ENCODE data around the gene RBM14. TPM values are rescaled to one million over a fixed set of nuclear protein-coding genes. Genes with fewer than 3 reads are reported as not detected.

The RBM14 gene
- total and polyA plus RNA-seq, 9 of the 15 experiments (the other 6 are each of a cell fraction or from before 2014, with no cell fraction given), result 5.5 to 131 (median 42.6) TPM

- no peak for TF ChIP-seq HBP1 (CRISPR knock-in tag; IDR thresholded peaks at IDR 0.05)
Measured at GRCh38 chr11:66589996-66590675, 26.3 kb upstream of the RBM14 start (continued).

- no peak for FAIRE-seq
Measured at GRCh38 chr11:66591175-66591574, 25.3 kb upstream of the RBM14 start.

More at GRCh38 chr11:66591175-66591574, 25.3 kb upstream of the RBM14 start:
- Histone ChIP-seq H3K27ac (ENCODE audit: extremely low read depth, low read depth, low read length) (no peak overlapping the region), H3K4me2 (ENCODE audit: insufficient read depth, low read length) (no peak overlapping the region), H3K9me1 (ENCODE audit: control insufficient read depth, insufficient read depth, low read length) (no peaks in the 10 kb centered on the region), H4K20me1 (replicated peaks; ENCODE audit: control insufficient read depth, insufficient read depth, low read length) (no peaks in the 10 kb centered on the region), H3K79me2 (ENCODE audit: control insufficient read depth, insufficient read depth, low read length) (peaks cover 26% of the 10 kb centered on the region), H3K9ac (ENCODE audit: insufficient read depth in 1 of 2, low read depth in 2 of 2, low read length in 2 of 2) (no peak overlapping the region), H3K9me3 (replicated peaks; ENCODE audit: control insufficient read depth, insufficient read depth, low read depth, low read length) (no peaks in the 10 kb centered on the region), H2AFZ (ENCODE audit: low read depth, low read length) (no peak overlapping the region), H3K4me1 (replicated peaks in 1 of 2; ENCODE audit: control insufficient read depth in 2 of 2, insufficient read depth in 2 of 2, low read length in 2 of 2) (peaks cover 32 to 45% of the 10 kb centered on the region in 2 experiments), H3K27me3 (ENCODE audit: control insufficient read depth in 2 of 2, insufficient read depth in 2 of 2, low read length in 2 of 2) (peaks cover 0 to 4% of the 10 kb centered on the region in 2 experiments; a peak in 1 of 5 replicates), H3K4me3 (no peak overlapping the region), H3K36me3 (ENCODE audit: control insufficient read depth, insufficient read depth, low read length) (peaks cover 4% of the 10 kb centered on the region; the same call in 1 of the 3 replicates)
- CTCF ChIA-PET (ENCODE audit: low intra/inter-chr PET ratio), result no interaction called here
- ATAC-seq, result no peak
- TF ChIP-seq ZNF408 (CRISPR knock-in tag; IDR thresholded peaks at IDR 0.05; ENCODE audit: low read depth) (no peak), FOXA1 (IDR thresholded peaks at IDR 0.05; ENCODE audit: borderline replicate concordance) (no peak)
- in situ Hi-C loops (cut with MboI) (no loop called here), intact Hi-C loops (cut with micrococcal nuclease) (loop anchor here (5.0 kb wide), 1 partner anchor 86 kb away; the partner anchor contains the start of gene RBM4B)
- no TSS peak for BruUV-seq (replicated peaks)
- 17% methylated on average over 1 of the region's 2 CpGs for WGBS (ENCODE audit: insufficient coverage, low coverage, missing lambda C conversion rate)
- POLR2A ChIA-PET, result interaction anchor here (0.9 to 1.7 kb wide), 5 partner anchors 15 to 58 kb away, joined by 3 to 5 read pairs (median 3); no protein-coding TSS in a partner anchor
- DNase-seq (ENCODE audit: extremely low read depth in 1 of 4, low spot score in 3 of 4), result no peak

Data from K562 (cell line).